ENCODE data around the gene PLPP4. TPM values are rescaled to one million over a fixed set of nuclear protein-coding genes. Genes with fewer than 3 reads are reported as not detected.

PLPP4 gene
- total and polyA plus RNA-seq, 2 of the 13 experiments (the other 11 are each of a cell fraction or from before 2014, with no cell fraction given) = not detected

- 0% methylated on average over 1 of the region's 1 CpG for WGBS (ENCODE audit: low lambda C conversion rate)
- Histone ChIP-seq H3K4me1 (ENCODE audit: insufficient read depth, low read length) (no peaks in the 10 kb centered on the region), H4K20me1 (ENCODE audit: insufficient read depth, low read length) (no peaks in the 10 kb centered on the region), H3K27me3 (ENCODE audit: control insufficient read depth in 1 of 2, insufficient read depth in 2 of 2, low read length in 2 of 2) (peaks cover 0 to 5% of the 10 kb centered on the region in 2 experiments; a peak in 1 of 5 replicates), H2AFZ (ENCODE audit: low read length) (no peak overlapping the region), H3K4me3 (replicated peaks in 1 of 3; ENCODE audit: insufficient read depth in 1 of 3, low read depth in 2 of 3, low read length in 3 of 3) (no peak overlapping the region), H3K27ac (ENCODE audit: extremely low read length, insufficient read depth, low read length) (no peak overlapping the region), H3K9me3 (ENCODE audit: low read length) (no peaks in the 10 kb centered on the region), H3K79me2 (ENCODE audit: insufficient read depth, low read length) (no peaks in the 10 kb centered on the region), H3K36me3 (replicated peaks in 1 of 2; ENCODE audit: control insufficient read depth in 1 of 2, insufficient read depth in 2 of 2, low read length in 2 of 2) (no peaks in the 10 kb centered on the region), H3K4me2 (ENCODE audit: low read depth, low read length) (no peak overlapping the region), H3K9ac (ENCODE audit: insufficient read depth, low read depth, low read length) (no peak overlapping the region)
- ChIA-PET POLR2A (no interaction called here), CTCF (ENCODE audit: low intra/inter-chr PET ratio, low total read pairs) (no interaction called here)
- in situ Hi-C loops (cut with HindIII; ENCODE audit: extremely low pct_ligation_motif_present, low pct_unique_long_range_greater_than_20kb) (no loop called here), intact Hi-C loops (cut with micrococcal nuclease; ENCODE audit: unreplicated experiment) (no loop called here)
- no TSS peak for BruUV-seq (replicated peaks)
- no peak for FAIRE-seq
- DNase-seq (ENCODE audit: low spot score) = no peak
- TF ChIP-seq PRDM10 (CRISPR knock-in tag; IDR thresholded peaks at IDR 0.05; ENCODE audit: low read depth) (no peak), HES4 (CRISPR knock-in tag; IDR thresholded peaks at IDR 0.05; ENCODE audit: borderline replicate concordance) (no peak), PHF20 (CRISPR knock-in tag; IDR thresholded peaks at IDR 0.05) (no peak), ZNF83 (CRISPR knock-in tag; IDR thresholded peaks at IDR 0.05; ENCODE audit: borderline replicate concordance) (no peak), MYNN (CRISPR knock-in tag; IDR thresholded peaks at IDR 0.05; ENCODE audit: low read depth) (no peak), IKZF4 (CRISPR knock-in tag; IDR thresholded peaks at IDR 0.05; ENCODE audit: borderline replicate concordance, low read depth, not compliant biosample characterization) (no peak)
- no peak for ATAC-seq
These were observed 173.2 kb downstream of the PLPP4 start for GRCh38 chr10:120630266-120630665.

Measured in HepG2 (cell line).